Activated T-helper 17 cell treated with anti-CD3 and anti-CD28 coated beads, Interleukin-2, amount 50 U/mL, for 72 hours (primary cell): ENCODE data around the gene TMEM175. TPM values are rescaled to one million over a fixed set of nuclear protein-coding genes. Genes with fewer than 3 reads are reported as not detected.
"Not testable (repeated sequence)": the region's sequence is repeated elsewhere in the genome, so short reads cannot be mapped to it uniquely, and the experiment has no call there.

Source experiments
- ATAC-seq: fragments of 150-1000 bp; cut with Tn5 transposase; replicated peaks from 2 replicates; pipeline ENCODE4 v1.10.0; 2021; ENCODE audit warnings: mild to moderate bottlenecking, moderate library complexity
- H3K27ac Mint-ChIP-seq: one replicate; pipeline ENCODE4 v1.8.0; 2022; ENCODE audit warnings: mixed read lengths
- H3K27me3 Mint-ChIP-seq: one replicate; pipeline ENCODE4 v1.8.0; 2022; ENCODE audit warnings: mixed read lengths
- H3K36me3 Mint-ChIP-seq: one replicate; pipeline ENCODE4 v1.8.0; 2022; ENCODE audit warnings: low read depth, mild to moderate bottlenecking, mixed read lengths
- H3K4me1 Mint-ChIP-seq: one replicate; pipeline ENCODE4 v1.8.0; 2022; ENCODE audit warnings: mixed read lengths
- H3K4me3 Mint-ChIP-seq: one replicate; pipeline ENCODE4 v1.8.0; 2022; ENCODE audit warnings: mild to moderate bottlenecking, mixed read lengths
- H3K9me3 Mint-ChIP-seq: one replicate; pipeline ENCODE4 v1.8.0; 2022; ENCODE audit warnings: mixed read lengths
- total RNA-seq, 2 donors: library from RNA; stranded (reverse); gene quantifications; one replicate each; pipeline ENCODE4 v1.2.3, GENCODE V29; 2022

The TMEM175 gene
- total RNA-seq, 2 donors from 2014 or later = 6.5 to 10.0 TPM

DNA sequence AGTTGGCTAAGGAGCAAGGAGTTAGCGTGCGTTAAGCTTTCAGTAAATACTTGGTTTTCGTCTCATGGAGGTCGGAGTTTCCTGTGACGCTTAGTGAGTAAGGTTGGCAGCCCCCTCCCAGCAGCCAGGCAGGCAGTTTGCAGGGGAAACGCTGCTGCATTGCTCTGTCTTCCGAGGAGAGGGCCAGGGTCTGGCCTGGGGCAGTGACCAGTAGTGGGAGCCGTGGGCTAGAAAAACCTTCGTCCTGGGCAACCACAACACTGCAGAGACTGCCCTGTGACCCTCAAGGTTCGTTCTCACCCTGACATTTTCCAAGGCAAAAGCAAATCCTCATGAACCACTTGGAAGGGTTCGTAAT is 432 bp downstream of the TMEM175 start:
- H3K36me3 Mint-ChIP-seq = peaks cover 24% of the 10 kb centered on the region
- peak overlapping the region; percentile 94 for H3K4me3 Mint-ChIP-seq
- H3K9me3 Mint-ChIP-seq = no peaks in the 10 kb centered on the region
- peaks cover 19% of the 10 kb centered on the region for H3K4me1 Mint-ChIP-seq
- no peak for ATAC-seq
- no peaks in the 10 kb centered on the region for H3K27me3 Mint-ChIP-seq
- H3K27ac Mint-ChIP-seq = peak overlapping the region; percentile 89

GRCh38 chr4:939508-939907 is 7.2 kb downstream of the TMEM175 start:
- H3K4me1 Mint-ChIP-seq, H3K9me3 Mint-ChIP-seq, H3K36me3 Mint-ChIP-seq, H3K4me3 Mint-ChIP-seq, ATAC-seq, H3K27me3 Mint-ChIP-seq, H3K27ac Mint-ChIP-seq: not testable (repeated sequence)

GRCh38 chr4:945274-946102 is 13.2 kb downstream of the TMEM175 start:
- Mint-ChIP-seq H3K9me3 (no peaks in the 10 kb centered on the region), H3K27ac (no peak overlapping the region), H3K27me3 (no peaks in the 10 kb centered on the region), H3K4me3 (no peak overlapping the region), H3K4me1 (peaks cover 10% of the 10 kb centered on the region), H3K36me3 (no peaks in the 10 kb centered on the region)
- no peak for ATAC-seq

GRCh38 chr4:946103-946450 is 13.8 kb downstream of the TMEM175 start:
- Mint-ChIP-seq H3K4me1 (peaks cover 10% of the 10 kb centered on the region), H3K4me3 (no peak overlapping the region), H3K27me3 (no peaks in the 10 kb centered on the region), H3K36me3 (no peaks in the 10 kb centered on the region), H3K9me3 (no peaks in the 10 kb centered on the region), H3K27ac (no peak overlapping the region)
- no peak for ATAC-seq

- no peak for ATAC-seq
- Mint-ChIP-seq H3K27me3 (no peaks in the 10 kb centered on the region), H3K4me3 (no peak overlapping the region), H3K4me1 (peaks cover 10% of the 10 kb centered on the region), H3K27ac (no peak overlapping the region), H3K36me3 (no peaks in the 10 kb centered on the region), H3K9me3 (no peaks in the 10 kb centered on the region)
Measured at GRCh38 chr4:946517-947471, 14.5 kb downstream of the TMEM175 start.

GRCh38 chr4:947491-947971 is 15.3 kb downstream of the TMEM175 start:
- Mint-ChIP-seq H3K36me3 (no peaks in the 10 kb centered on the region), H3K27ac (no peak overlapping the region), H3K4me1 (peaks cover 10% of the 10 kb centered on the region), H3K27me3 (no peaks in the 10 kb centered on the region), H3K9me3 (no peaks in the 10 kb centered on the region), H3K4me3 (no peak overlapping the region)
- ATAC-seq = no peak

GRCh38 chr4:948101-948935 is 16.1 kb downstream of the TMEM175 start:
- no peaks in the 10 kb centered on the region for H3K27me3 Mint-ChIP-seq
- no peak overlapping the region for H3K27ac Mint-ChIP-seq
- no peak overlapping the region for H3K4me3 Mint-ChIP-seq
- peaks cover 10% of the 10 kb centered on the region for H3K4me1 Mint-ChIP-seq
- ATAC-seq = no peak
- no peaks in the 10 kb centered on the region for H3K36me3 Mint-ChIP-seq
- no peaks in the 10 kb centered on the region for H3K9me3 Mint-ChIP-seq

DNA sequence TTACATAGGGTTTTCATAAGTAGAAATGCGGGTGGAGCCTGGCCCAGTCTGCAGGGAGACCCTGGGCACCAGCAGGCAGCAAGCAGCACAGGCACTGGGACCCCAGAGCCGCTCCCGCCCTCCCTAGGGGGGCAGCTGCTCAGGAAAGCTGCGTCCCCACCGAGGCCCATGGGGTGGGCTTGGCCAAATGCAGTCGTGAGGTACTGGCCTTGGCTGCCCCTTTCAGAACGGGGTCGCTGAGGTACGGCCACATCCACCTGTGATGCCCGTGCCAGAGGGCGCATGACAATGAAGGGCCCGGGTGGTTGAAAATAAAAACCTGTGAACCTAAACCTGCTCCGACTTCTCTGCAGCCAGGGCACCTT is 16.7 kb downstream of the TMEM175 start:
- Mint-ChIP-seq H3K36me3 (no peaks in the 10 kb centered on the region), H3K27me3 (no peaks in the 10 kb centered on the region), H3K4me1 (peaks cover 10% of the 10 kb centered on the region), H3K9me3 (no peaks in the 10 kb centered on the region), H3K27ac (no peak overlapping the region), H3K4me3 (no peak overlapping the region)
- ATAC-seq = no peak

- ATAC-seq = no peak
- H3K9me3 Mint-ChIP-seq = no peaks in the 10 kb centered on the region
- H3K4me1 Mint-ChIP-seq = peaks cover 10% of the 10 kb centered on the region
- no peaks in the 10 kb centered on the region for H3K27me3 Mint-ChIP-seq
- H3K27ac Mint-ChIP-seq = no peak overlapping the region
- H3K36me3 Mint-ChIP-seq = no peaks in the 10 kb centered on the region
- H3K4me3 Mint-ChIP-seq = no peak overlapping the region
Measured at GRCh38 chr4:949656-950055, 17.4 kb downstream of the TMEM175 start.

GRCh38 chr4:950136-951020 is 18.1 kb downstream of the TMEM175 start:
- Mint-ChIP-seq H3K4me3 (no peak overlapping the region), H3K27me3 (no peaks in the 10 kb centered on the region), H3K27ac (no peak overlapping the region), H3K4me1 (peaks cover 7% of the 10 kb centered on the region), H3K36me3 (no peaks in the 10 kb centered on the region), H3K9me3 (no peaks in the 10 kb centered on the region)
- ATAC-seq = no peak

DNA sequence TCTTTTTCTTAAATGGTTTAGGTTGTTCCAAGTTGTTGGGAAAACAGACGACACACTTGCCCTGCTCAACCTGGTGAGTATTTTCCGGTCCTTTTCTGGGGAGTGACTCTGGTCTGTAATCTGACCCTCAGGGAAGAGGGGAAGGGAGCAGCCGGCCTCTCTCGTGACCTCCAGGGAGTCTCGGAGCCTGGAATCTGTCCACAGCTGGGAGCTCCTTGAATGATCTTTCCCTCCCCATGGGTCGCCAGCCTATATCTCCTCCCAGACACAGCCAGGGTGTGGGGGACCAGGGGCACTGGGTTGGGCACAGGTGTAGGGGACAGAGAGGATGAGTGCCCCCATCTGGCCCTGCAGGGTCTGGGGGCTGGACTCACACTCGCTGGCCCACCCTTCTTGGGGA is 18.9 kb downstream of the TMEM175 start:
- ATAC-seq = no peak
- H3K9me3 Mint-ChIP-seq = no peaks in the 10 kb centered on the region
- H3K27me3 Mint-ChIP-seq = no peaks in the 10 kb centered on the region
- no peak overlapping the region for H3K4me3 Mint-ChIP-seq
- H3K4me1 Mint-ChIP-seq = no peaks in the 10 kb centered on the region
- no peaks in the 10 kb centered on the region for H3K36me3 Mint-ChIP-seq
- H3K27ac Mint-ChIP-seq = no peak overlapping the region

DNA sequence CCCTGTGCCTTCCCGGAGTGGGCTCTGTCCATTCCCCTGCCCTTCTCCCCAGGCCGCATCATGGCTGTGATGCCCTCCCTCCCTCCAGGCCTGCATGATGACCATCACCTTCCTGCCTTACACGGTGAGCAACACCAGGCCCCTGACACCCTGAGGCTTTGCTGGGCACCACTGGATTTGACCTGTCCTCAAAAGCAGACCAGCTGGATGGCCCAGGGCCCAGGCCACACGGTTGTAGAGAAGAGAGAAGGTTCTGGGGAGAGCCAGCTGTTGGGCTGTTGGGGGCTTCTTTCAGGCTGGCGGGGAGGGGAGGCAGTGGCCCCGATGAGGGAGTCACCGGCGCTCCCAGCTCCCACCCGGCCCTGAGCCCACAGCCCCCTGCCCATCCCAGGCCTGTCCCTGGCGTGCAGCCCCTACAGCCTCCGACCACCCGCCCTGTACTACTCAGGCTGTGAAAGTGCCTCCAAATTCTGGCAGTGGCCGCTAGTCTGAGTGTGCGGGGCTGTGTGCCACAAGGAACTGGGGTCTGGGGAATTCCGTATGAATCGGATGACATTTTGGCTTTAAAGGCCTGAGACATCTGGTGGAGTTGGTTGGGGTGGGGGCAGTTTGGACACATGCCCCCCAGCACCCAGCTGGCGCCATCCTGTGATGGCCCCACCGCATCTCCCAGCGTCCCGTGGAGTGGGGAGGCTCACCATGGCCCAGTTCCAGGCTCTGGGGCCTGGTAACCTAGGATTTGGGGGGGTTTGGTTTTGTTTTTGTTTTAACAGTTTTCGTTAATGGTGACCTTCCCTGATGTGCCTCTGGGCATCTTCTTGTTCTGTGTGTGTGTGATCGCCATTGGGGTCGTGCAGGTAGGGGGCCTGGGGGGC is 19.6 kb downstream of the TMEM175 start:
- Mint-ChIP-seq H3K9me3 (no peaks in the 10 kb centered on the region), H3K4me1 (no peaks in the 10 kb centered on the region), H3K27me3 (no peaks in the 10 kb centered on the region), H3K27ac (peak overlapping the region; percentile 46), H3K36me3 (no peaks in the 10 kb centered on the region), H3K4me3 (no peak overlapping the region)
- ATAC-seq = no peak
